ENCODE measurements around the gene VCX2.

The VCX2 gene

DNA sequence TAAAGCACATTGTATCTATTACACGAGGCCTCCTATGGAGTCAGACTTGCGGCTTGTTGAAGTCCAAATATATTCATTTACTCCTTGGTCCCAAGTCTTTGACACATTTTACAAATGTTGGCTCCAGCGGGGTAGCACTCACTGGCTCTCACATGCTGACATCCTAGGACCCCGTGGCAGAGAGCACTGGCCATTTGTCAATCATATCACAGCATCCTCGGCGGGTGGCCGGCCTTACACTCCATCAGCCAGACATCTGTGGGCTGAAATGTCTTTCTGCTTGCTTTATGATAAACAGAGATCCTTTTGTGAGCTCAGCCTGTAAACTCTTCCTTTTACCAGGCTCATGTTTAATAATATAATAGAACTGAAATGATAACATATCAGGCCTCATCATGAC lies 25.7 kb upstream of the VCX2 start:
- Histone ChIP-seq H3K4me1 (ENCODE audit: low read depth, poor library complexity, severe bottlenecking) (peaks cover 25% of the 10 kb centered on the region), H3K4me3 (IDR thresholded peaks at IDR 0.05; ENCODE audit: insufficient read depth, low read depth, low read length) (no peak overlapping the region), H3K4me2 (no peak overlapping the region), H3K27ac (no peak overlapping the region), H3K27me3 (ENCODE audit: insufficient read depth, low read depth) (no peaks in the 10 kb centered on the region), H3K79me2 (ENCODE audit: insufficient read depth, low read depth) (no peaks in the 10 kb centered on the region), H3K36me3 (ENCODE audit: insufficient read depth) (no peaks in the 10 kb centered on the region), H2AFZ (ENCODE audit: low read depth) (no peak overlapping the region), H4K20me1 (ENCODE audit: insufficient read depth) (no peaks in the 10 kb centered on the region), H3K9ac (no peak overlapping the region)
- TF ChIP-seq CTCF (conservative IDR thresholded peaks at IDR 0.05; ENCODE audit: low read depth, low read length): no peak

DNA sequence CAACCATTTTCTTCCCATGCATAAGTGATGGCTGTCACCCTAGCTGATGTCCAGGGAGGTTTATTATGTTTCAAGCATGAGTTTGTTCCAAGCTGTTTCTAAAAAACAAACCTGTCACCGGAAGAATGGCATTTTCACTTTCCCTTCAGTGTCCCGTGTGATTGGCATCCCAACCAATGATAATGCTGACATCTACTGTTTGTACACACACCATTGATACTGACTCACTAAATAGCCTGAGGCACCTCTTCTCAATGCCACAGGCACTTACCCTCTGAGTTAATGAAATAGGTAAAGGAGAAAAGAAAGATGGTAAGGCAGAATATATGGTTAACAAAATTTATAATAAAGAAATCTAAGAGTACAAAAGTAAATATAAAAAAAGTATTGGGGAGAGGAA lies 23.1 kb upstream of the VCX2 start:
- Histone ChIP-seq H3K4me2 (no peak overlapping the region), H3K4me1 (ENCODE audit: low read depth, poor library complexity, severe bottlenecking) (peaks cover 36% of the 10 kb centered on the region), H4K20me1 (ENCODE audit: insufficient read depth) (no peaks in the 10 kb centered on the region), H3K27ac (no peak overlapping the region), H3K36me3 (ENCODE audit: insufficient read depth) (no peaks in the 10 kb centered on the region), H3K27me3 (ENCODE audit: insufficient read depth, low read depth) (no peaks in the 10 kb centered on the region), H3K4me3 (IDR thresholded peaks at IDR 0.05; ENCODE audit: insufficient read depth, low read depth, low read length) (no peak overlapping the region), H2AFZ (ENCODE audit: low read depth) (no peak overlapping the region), H3K9ac (no peak overlapping the region), H3K79me2 (ENCODE audit: insufficient read depth, low read depth) (no peaks in the 10 kb centered on the region)
- no peak for TF ChIP-seq CTCF (conservative IDR thresholded peaks at IDR 0.05; ENCODE audit: low read depth, low read length)

DNA sequence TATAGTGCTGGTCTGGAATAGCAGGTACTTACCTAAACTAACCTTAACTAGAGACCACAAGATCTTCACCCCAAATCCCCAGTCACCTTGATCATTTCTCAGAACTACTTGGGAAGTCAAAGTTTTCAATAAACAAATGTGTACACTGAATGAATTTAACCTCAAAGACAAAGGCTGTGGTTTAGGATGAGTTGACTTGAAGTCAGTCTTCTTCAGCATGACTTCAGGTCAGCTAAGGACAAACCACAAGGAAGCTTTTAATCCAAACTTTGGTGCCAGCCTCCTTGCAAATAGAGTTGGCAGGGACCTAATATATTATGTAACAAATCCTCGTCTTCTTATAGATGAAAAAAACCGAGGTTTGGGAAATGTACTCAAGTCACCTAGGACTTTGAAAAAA lies 21.2 kb upstream of the VCX2 start:
- Histone ChIP-seq H3K4me3 (IDR thresholded peaks at IDR 0.05; ENCODE audit: insufficient read depth, low read depth, low read length) (no peak overlapping the region), H2AFZ (ENCODE audit: low read depth) (no peak overlapping the region), H3K4me1 (ENCODE audit: low read depth, poor library complexity, severe bottlenecking) (peaks cover 36% of the 10 kb centered on the region), H4K20me1 (ENCODE audit: insufficient read depth) (no peaks in the 10 kb centered on the region), H3K79me2 (ENCODE audit: insufficient read depth, low read depth) (no peaks in the 10 kb centered on the region), H3K9ac (no peak overlapping the region), H3K27me3 (ENCODE audit: insufficient read depth, low read depth) (no peaks in the 10 kb centered on the region), H3K27ac (peak overlapping the region; percentile 14; the same call in 1 of the 2 replicates), H3K36me3 (ENCODE audit: insufficient read depth) (no peaks in the 10 kb centered on the region), H3K4me2 (peak overlapping the region; percentile 31; the same call in 1 of the 2 replicates)
- TF ChIP-seq CTCF (conservative IDR thresholded peaks at IDR 0.05; ENCODE audit: low read depth, low read length): no peak

DNA sequence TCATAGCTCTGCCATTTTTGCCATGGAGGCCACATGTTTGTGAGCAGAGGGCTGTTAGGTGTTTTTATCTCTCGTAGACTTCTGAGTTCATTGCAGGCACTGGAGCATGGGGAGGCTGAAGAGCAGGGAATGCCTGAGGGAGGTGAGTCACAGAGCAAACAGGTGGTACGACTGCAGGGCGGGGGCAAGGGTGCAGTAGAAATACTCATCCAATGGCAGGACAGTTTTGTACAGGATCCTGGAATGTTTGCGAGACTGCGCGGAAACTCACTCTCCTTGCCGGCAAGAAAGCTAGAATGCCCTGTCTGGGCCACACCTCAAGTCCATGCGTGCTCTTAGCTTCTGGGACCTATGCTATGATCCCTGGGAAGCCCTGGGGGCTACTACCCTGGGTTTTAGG lies 20.0 kb upstream of the VCX2 start:
- no peaks in the 10 kb centered on the region for H4K20me1 ChIP-seq (ENCODE audit: insufficient read depth)
- peaks cover 36% of the 10 kb centered on the region for H3K4me1 ChIP-seq (ENCODE audit: low read depth, poor library complexity, severe bottlenecking)
- no peak for TF ChIP-seq CTCF (conservative IDR thresholded peaks at IDR 0.05; ENCODE audit: low read depth, low read length)
- H3K27me3 ChIP-seq (ENCODE audit: insufficient read depth, low read depth): no peaks in the 10 kb centered on the region
- H3K9ac ChIP-seq: no peak overlapping the region
- no peak overlapping the region for H3K4me3 ChIP-seq (IDR thresholded peaks at IDR 0.05; ENCODE audit: insufficient read depth, low read depth, low read length)
- H3K4me2 ChIP-seq: no peak overlapping the region
- no peaks in the 10 kb centered on the region for H3K79me2 ChIP-seq (ENCODE audit: insufficient read depth, low read depth)
- H3K27ac ChIP-seq: no peak overlapping the region
- H3K36me3 ChIP-seq (ENCODE audit: insufficient read depth): no peaks in the 10 kb centered on the region
- no peak overlapping the region for H2AFZ ChIP-seq (ENCODE audit: low read depth)

All from KMS-11 (cell line).